Endothelial cell of umbilical vein (primary cell): ENCODE data around the gene PPP2R2D. TPM values are rescaled to one million over a fixed set of nuclear protein-coding genes. Genes with fewer than 3 reads are reported as not detected.

Source experiments
- BruUV-seq: library from RNA; stranded (reverse); fragments of 400-500 nt; replicated peaks from 2 replicates; lab custom pipeline; 2021; lab: Mats Ljungman, UMichigan
- CTCF ChIA-PET: fragments of 300-600, 350-600 bp; sonication (Branson Sonifier 250); formaldehyde crosslinking; loops from one replicate; lab custom pipeline; 2021; ENCODE audit warnings: antibody characterized with exemption, inconsistent platforms; lab: Charles Lee
- POLR2A ChIA-PET: fragments of 300-600, 350-600 bp; sonication (Branson Sonifier 250); formaldehyde crosslinking; loops from one replicate; lab custom pipeline; 2021; ENCODE audit warnings: antibody characterized with exemption, inconsistent platforms; lab: Charles Lee
- DNase-seq: peaks from one replicate; pipeline ENCODE4 v3.0.0-alpha.2; 2011; ENCODE audit warnings: low read depth, low spot score
- FAIRE-seq: peaks from 2 replicates; lab custom pipeline; 2011; peaks lifted over from hg19 to GRCh38; lab: Jason Lieb, UNC
- H2AFZ ChIP-seq: 2 replicates; pipeline ENCODE4 v1.6.0; 2012; ENCODE audit warnings: low read depth, low read length, control low read depth, inconsistent platforms
- H3K27ac ChIP-seq: 2 replicates; pipeline ENCODE4 v1.5.1; 2011; ENCODE audit warnings: low read depth, mild to moderate bottlenecking, control low read depth, low read length, moderate library complexity; ENCODE audit not compliant: insufficient read depth
- H3K27me3 ChIP-seq, 2 experiments: 2 replicates each; pipeline versions ENCODE4 v1.6.0 to v1.6.1; 2011; ENCODE audit warnings: low read length in 2 of 2, mixed read lengths in 1 of 2; ENCODE audit not compliant: control insufficient read depth in 2 of 2, insufficient read depth in 2 of 2
- H3K36me3 ChIP-seq, 2 experiments: 2 replicates in 1 of 2; 3 replicates in 1 of 2; pipeline ENCODE4 v1.5.1; 2011; ENCODE audit warnings: low read length in 2 of 2, mild to moderate bottlenecking in 1 of 2, moderate library complexity in 1 of 2; ENCODE audit not compliant: control insufficient read depth in 2 of 2, insufficient read depth in 2 of 2; ENCODE audit errors: extremely low read depth in 1 of 2
- H3K4me1 ChIP-seq: 3 replicates; pipeline ENCODE4 v1.5.1; 2011; ENCODE audit warnings: mild to moderate bottlenecking, low read length; ENCODE audit not compliant: control insufficient read depth, insufficient read depth; ENCODE audit errors: extremely low read depth
- H3K4me2 ChIP-seq: 2 replicates; pipeline ENCODE4 v1.6.1; 2011; ENCODE audit warnings: low read length, control low read depth, mixed read lengths; ENCODE audit not compliant: insufficient read depth
- H3K4me3 ChIP-seq, 3 experiments: fragments of 200-600 bp in 1 of 3; sonication (generic), shearing (Covaris generic) in 1 of 3; replicated peaks in 1 of 3; 2 replicates each; pipeline ENCODE4 v1.5.1; 2011 to 2016; ENCODE audit warnings: control low read depth in 3 of 3, low read length in 3 of 3, mild to moderate bottlenecking in 2 of 3, inconsistent platforms in 1 of 3, low read depth in 1 of 3, moderate library complexity in 1 of 3; ENCODE audit not compliant: insufficient read depth in 1 of 3
- H3K79me2 ChIP-seq: 2 replicates; pipeline ENCODE4 v1.6.0; 2012; ENCODE audit warnings: low read length, inconsistent platforms; ENCODE audit not compliant: control insufficient read depth, insufficient read depth
- H3K9ac ChIP-seq: replicated peaks from 2 replicates; pipeline ENCODE3; 2011; ENCODE audit warnings: low read length, control low read depth; ENCODE audit not compliant: insufficient read depth; ENCODE audit errors: extremely low read depth
- H3K9me1 ChIP-seq: replicated peaks from 3 replicates; pipeline ENCODE4 v1.6.0; 2011; ENCODE audit warnings: mild to moderate bottlenecking, low read length; ENCODE audit not compliant: control insufficient read depth, insufficient read depth; ENCODE audit errors: extremely low read depth
- H3K9me3 ChIP-seq: replicated peaks from 2 replicates; pipeline ENCODE4 v1.5.1; 2012; ENCODE audit warnings: low read length, inconsistent platforms; ENCODE audit not compliant: control insufficient read depth, insufficient read depth
- H4K20me1 ChIP-seq: replicated peaks from 2 replicates; pipeline ENCODE3; 2011; ENCODE audit warnings: mild to moderate bottlenecking, low read length; ENCODE audit not compliant: control insufficient read depth, insufficient read depth; ENCODE audit errors: extremely low read depth
- EZH2 ChIP-seq: IDR thresholded peaks from 2 replicates; pipeline ENCODE4 v1.6.1; 2012; ENCODE audit warnings: borderline replicate concordance, low read depth, mild to moderate bottlenecking, moderate library complexity, low read length, inconsistent platforms; ENCODE audit not compliant: severe bottlenecking
- FOS ChIP-seq: IDR thresholded peaks from 2 replicates; pipeline ENCODE4 v1.6.1; 2011; ENCODE audit warnings: mild to moderate bottlenecking, low read length, moderate library complexity, borderline replicate concordance; ENCODE audit not compliant: insufficient read depth
- GATA2 ChIP-seq: IDR thresholded peaks from 2 replicates; pipeline ENCODE4 v1.7.0; 2011; ENCODE audit warnings: low read depth, mild to moderate bottlenecking, moderate library complexity, mixed read lengths, low read length; ENCODE audit not compliant: insufficient read length, insufficient read depth
- JUN ChIP-seq: IDR thresholded peaks from 2 replicates; pipeline ENCODE4 v1.6.1; 2011; ENCODE audit warnings: borderline replicate concordance, low read depth; ENCODE audit not compliant: insufficient read length, insufficient read depth
- MYC ChIP-seq: IDR thresholded peaks from one replicate; pipeline ENCODE4 v1.6.1; 2011; ENCODE audit warnings: mild to moderate bottlenecking, low read depth, low read length
- POLR2A ChIP-seq: IDR thresholded peaks from 2 replicates; pipeline ENCODE4 v1.6.1; 2012; ENCODE audit warnings: low read depth, mild to moderate bottlenecking, control low read depth, low read length
- POLR2AphosphoS5 ChIP-seq: IDR thresholded peaks from 2 replicates; pipeline ENCODE4 v1.6.1; 2012; ENCODE audit warnings: low read depth, mild to moderate bottlenecking, control low read depth, low read length, moderate library complexity; ENCODE audit not compliant: insufficient read depth
- dilution Hi-C: fragments of 300-500 bp; cut with MboI; formaldehyde crosslinking; loops from one replicate; pipeline ENCODE4 v1.15.0; 2019; ENCODE audit warnings: low sequenced_read_pairs; ENCODE audit not compliant: extremely low pct_ligation_motif_present
- intact Hi-C: fragments of 100-400 bp; cut with micrococcal nuclease; formaldehyde crosslinking; loops from one replicate; pipeline ENCODE4 v1.10.0; 2022
- polyA plus RNA-seq, 4 experiments: library from polyadenylated mRNA; depleted of rRNA in 3 of 4; stranded (reverse) in 3 of 4; unstranded in 1 of 4; fragments of >200 nt; gene quantifications; 2 replicates each; pipeline versions ENCODE4 v1.2.1 to v1.2.3, GENCODE V29; 2011 to 2012; ENCODE audit warnings: missing spikeins in 1 of 4
- total RNA-seq: library from RNA; stranded (reverse); gene quantifications from 2 replicates; pipeline ENCODE4 v1.2.3, GENCODE V29; 2021
- TF ChIP-seq, protein P1 (sequence below): IDR thresholded peaks from 2 replicates; pipeline ENCODE4 v1.6.1; 2011; ENCODE audit not compliant: insufficient read depth, insufficient read length
- TF ChIP-seq, protein P2 (sequence below), 2 donors: IDR thresholded peaks; 1 replicate in 1 of 2; 2 replicates in 1 of 2; pipeline ENCODE4 v1.5.1; 2011; ENCODE audit warnings: low read length in 2 of 2, mild to moderate bottlenecking in 2 of 2, moderate library complexity in 2 of 2, control low read depth in 1 of 2, inconsistent platforms in 1 of 2, low read depth in 1 of 2; ENCODE audit not compliant: insufficient read depth in 1 of 2; ENCODE audit errors: extremely low read depth in 1 of 2

Gene PPP2R2D
- total and polyA plus RNA-seq, 2 donors (not counting 3 experiments of a cell fraction or from before 2014, with no cell fraction given): 29.9 to 36.3 TPM

DNA sequence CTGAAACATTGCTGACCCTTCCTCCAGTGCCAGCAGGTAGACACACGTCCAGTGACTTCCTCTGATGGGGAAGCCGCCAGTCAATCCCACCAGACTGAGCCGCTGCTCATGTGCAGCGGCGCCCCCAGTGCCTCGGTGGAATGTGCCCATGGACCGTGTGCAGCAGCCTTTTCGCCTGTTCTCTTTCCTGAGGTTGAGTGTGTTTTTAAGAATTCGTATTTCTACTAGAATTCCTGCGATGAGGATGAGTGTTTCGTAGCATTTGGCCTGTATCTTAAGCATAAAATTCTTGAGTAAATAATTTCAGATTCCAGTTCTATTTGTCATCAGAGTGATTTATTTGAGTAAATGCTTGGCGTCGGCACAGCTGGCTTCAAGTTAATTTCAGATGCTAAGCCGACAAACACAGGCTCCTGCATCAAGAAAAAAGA is 45.5 kb downstream of the PPP2R2D start:
- Histone ChIP-seq H2AFZ (no peak overlapping the region), H3K4me1 (peaks cover 39% of the 10 kb centered on the region), H3K4me2 (peak overlapping the region; percentile 39), H3K79me2 (peaks cover 25% of the 10 kb centered on the region), H3K36me3 (peaks cover 10 to 12% of the 10 kb centered on the region in 2 experiments), H3K9ac (peak overlapping the region; percentile 47), H3K9me1 (no peaks in the 10 kb centered on the region), H3K27ac (peak overlapping the region; percentile 93), H4K20me1 (no peaks in the 10 kb centered on the region), H3K4me3 (no peak overlapping the region), H3K9me3 (no peaks in the 10 kb centered on the region), H3K27me3 (no peaks in the 10 kb centered on the region)
- peak; percentile 71 for FAIRE-seq
- dilution Hi-C loops: no loop called here
- no TSS peak for BruUV-seq
- intact Hi-C loops: loop anchor here (1.0 kb wide), 1 partner anchor 16 kb away; no protein-coding TSS in a partner anchor
- POLR2A ChIA-PET: interaction anchor here (2.2 kb wide), 1 partner anchor 45 kb away, joined by 6 read pairs; the partner anchor contains the start of gene PPP2R2D
- TF ChIP-seq MYC (no peak), EZH2 (no peak), FOS (peak; percentile 62), POLR2AphosphoS5 (peak; percentile 49), JUN (peak; percentile 63), GATA2 (no peak), POLR2A (no peak)
- TF ChIP-seq, protein P1, sequence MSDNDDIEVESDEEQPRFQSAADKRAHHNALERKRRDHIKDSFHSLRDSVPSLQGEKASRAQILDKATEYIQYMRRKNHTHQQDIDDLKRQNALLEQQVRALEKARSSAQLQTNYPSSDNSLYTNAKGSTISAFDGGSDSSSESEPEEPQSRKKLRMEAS: no peak
- TF ChIP-seq, protein P2, sequence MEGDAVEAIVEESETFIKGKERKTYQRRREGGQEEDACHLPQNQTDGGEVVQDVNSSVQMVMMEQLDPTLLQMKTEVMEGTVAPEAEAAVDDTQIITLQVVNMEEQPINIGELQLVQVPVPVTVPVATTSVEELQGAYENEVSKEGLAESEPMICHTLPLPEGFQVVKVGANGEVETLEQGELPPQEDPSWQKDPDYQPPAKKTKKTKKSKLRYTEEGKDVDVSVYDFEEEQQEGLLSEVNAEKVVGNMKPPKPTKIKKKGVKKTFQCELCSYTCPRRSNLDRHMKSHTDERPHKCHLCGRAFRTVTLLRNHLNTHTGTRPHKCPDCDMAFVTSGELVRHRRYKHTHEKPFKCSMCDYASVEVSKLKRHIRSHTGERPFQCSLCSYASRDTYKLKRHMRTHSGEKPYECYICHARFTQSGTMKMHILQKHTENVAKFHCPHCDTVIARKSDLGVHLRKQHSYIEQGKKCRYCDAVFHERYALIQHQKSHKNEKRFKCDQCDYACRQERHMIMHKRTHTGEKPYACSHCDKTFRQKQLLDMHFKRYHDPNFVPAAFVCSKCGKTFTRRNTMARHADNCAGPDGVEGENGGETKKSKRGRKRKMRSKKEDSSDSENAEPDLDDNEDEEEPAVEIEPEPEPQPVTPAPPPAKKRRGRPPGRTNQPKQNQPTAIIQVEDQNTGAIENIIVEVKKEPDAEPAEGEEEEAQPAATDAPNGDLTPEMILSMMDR (IDR thresholded peaks at IDR 0.05; ENCODE audit: extremely low read depth in 1 of 2, insufficient read depth in 1 of 2, low read depth in 1 of 2, low read length in 2 of 2): peak; percentile 9 to 20
- CTCF ChIA-PET: interaction anchor here (1.5 to 4.3 kb wide), 9 partner anchors 9 to 77 kb away, joined by 3 to 35 read pairs (median 9); no protein-coding TSS in a partner anchor
- DNase-seq: peak; percentile 89
